HepG2 (cell line): Measurements from ENCODE around the gene MYO1E. TPM values are rescaled to one million over a fixed set of nuclear protein-coding genes. Genes with fewer than 3 reads are reported as not detected.

Source experiments
- ATAC-seq: fragments of 200-7000 bp; cut with Tn5 transposase; 3 replicates; pipeline ENCODE4 v1.9.1; 2020; ENCODE audit warnings: mild to moderate bottlenecking, moderate library complexity
- BruUV-seq: library from RNA; stranded (reverse); fragments of 400-500 nt; replicated peaks from 2 replicates; lab custom pipeline; 2021; lab: Mats Ljungman, UMichigan
- CTCF ChIA-PET: fragments of 300-600 bp; formaldehyde crosslinking; extraction: SDS; loops from one replicate; lab custom pipeline; 2021; ENCODE audit warnings: low total read pairs, inconsistent platforms, low intra/inter-chr PET ratio; lab: Yijun Ruan, JAX
- POLR2A ChIA-PET: fragments of 350-600 bp; sonication (Branson Sonifier 250); formaldehyde crosslinking; loops from one replicate; lab custom pipeline; 2020; ENCODE audit warnings: antibody characterized with exemption, inconsistent platforms; lab: Yijun Ruan, JAX
- DNase-seq: peaks from one replicate; pipeline ENCODE4 v3.0.0-alpha.2; 2015; ENCODE audit warnings: low spot score
- FAIRE-seq: peaks from 3 replicates; lab custom pipeline; 2011; peaks lifted over from hg19 to GRCh38; lab: Jason Lieb, UNC
- H2AFZ ChIP-seq: one replicate; pipeline ENCODE4 v1.6.1; 2011; ENCODE audit warnings: low read length, inconsistent platforms
- H3K27ac ChIP-seq: fragments of 300-600 bp; 3 replicates; pipeline ENCODE4 v1.8.0; 2011; ENCODE audit warnings: mixed run types, mild to moderate bottlenecking, mixed read lengths, low read length, inconsistent platforms; ENCODE audit not compliant: insufficient read depth; ENCODE audit errors: extremely low read length
- H3K27me3 ChIP-seq, 2 experiments: fragments of 200-600 bp in 1 of 2; 2 replicates in 1 of 2; 3 replicates in 1 of 2; pipeline versions ENCODE4 v1.6.0 to v1.8.0; 2011; ENCODE audit warnings: low read length in 2 of 2, mild to moderate bottlenecking in 2 of 2, moderate library complexity in 2 of 2, inconsistent platforms in 1 of 2; ENCODE audit not compliant: insufficient read depth in 2 of 2, control insufficient read depth in 1 of 2
- H3K36me3 ChIP-seq, 2 experiments: fragments of 200-600 bp in 1 of 2; replicated peaks in 1 of 2; 2 replicates in 1 of 2; 3 replicates in 1 of 2; pipeline versions ENCODE4 v1.5.1 to v1.8.0; 2011; ENCODE audit warnings: low read length in 2 of 2, inconsistent platforms in 1 of 2; ENCODE audit not compliant: insufficient read depth in 2 of 2, control insufficient read depth in 1 of 2
- H3K4me1 ChIP-seq: 2 replicates; pipeline ENCODE4 v1.5.1; 2012; ENCODE audit warnings: low read length, inconsistent platforms; ENCODE audit not compliant: insufficient read depth
- H3K4me2 ChIP-seq: 2 replicates; pipeline ENCODE4 v1.6.0; 2011; ENCODE audit warnings: low read depth, low read length, inconsistent platforms
- H3K4me3 ChIP-seq, 3 experiments: fragments of 200-600 bp in 1 of 3; sonication (generic), shearing (Covaris generic) in 1 of 3; replicated peaks in 1 of 3; 2 replicates each; pipeline ENCODE4 v1.5.1; 2011 to 2016; ENCODE audit warnings: low read length in 3 of 3, inconsistent platforms in 2 of 3, low read depth in 2 of 3, mild to moderate bottlenecking in 2 of 3, control low read depth in 1 of 3, mixed read lengths in 1 of 3; ENCODE audit not compliant: insufficient read depth in 1 of 3
- H3K79me2 ChIP-seq: one replicate; pipeline ENCODE4 v1.6.1; 2011; ENCODE audit warnings: low read length, inconsistent platforms; ENCODE audit not compliant: insufficient read depth
- H3K9ac ChIP-seq: 2 replicates; pipeline ENCODE4 v1.6.0; 2011; ENCODE audit warnings: mild to moderate bottlenecking, low read depth, low read length, inconsistent platforms; ENCODE audit not compliant: insufficient read depth
- H3K9me3 ChIP-seq: 2 replicates; pipeline ENCODE4 v1.5.1; 2012; ENCODE audit warnings: mild to moderate bottlenecking, low read length
- H4K20me1 ChIP-seq: 2 replicates; pipeline ENCODE4 v1.6.0; 2011; ENCODE audit warnings: inconsistent platforms, mild to moderate bottlenecking, low read length, moderate library complexity; ENCODE audit not compliant: insufficient read depth
- NFAT5 ChIP-seq: sonication (generic); formaldehyde crosslinking; IDR thresholded peaks from 2 replicates; pipeline ENCODE4 v1.4.0; 2020; ENCODE audit warnings: missing genetic modification reagents
- ZBTB33 ChIP-seq: sonication (generic); formaldehyde crosslinking; IDR thresholded peaks from 2 replicates; pipeline ENCODE4 v1.4.0; 2020; ENCODE audit warnings: missing genetic modification reagents
- ZNF768 ChIP-seq: sonication (generic); formaldehyde crosslinking; IDR thresholded peaks from 2 replicates; pipeline ENCODE4 v1.4.0; 2020; ENCODE audit warnings: missing genetic modification reagents
- WGBS: methylation state at CpG from one replicate; pipeline ENCODE4 v1.1.6; 2017; ENCODE audit warnings: low lambda C conversion rate; 5-methylcytosine and 5-hydroxymethylcytosine counted together
- in situ Hi-C: cut with HindIII; loops from 2 replicates; pipeline ENCODE4 v1.10.0; 2017; ENCODE audit warnings: low pct_unique_long_range_greater_than_20kb; ENCODE audit not compliant: extremely low pct_ligation_motif_present
- intact Hi-C: fragments of 100-400 bp; cut with micrococcal nuclease; formaldehyde crosslinking; loops from one replicate; pipeline ENCODE4 v1.10.0; 2022; ENCODE audit not compliant: unreplicated experiment
- polyA plus RNA-seq, 8 experiments: library from polyadenylated mRNA; depleted of rRNA in 3 of 8; stranded (reverse) in 7 of 8; unstranded in 1 of 8; fragments of >200 nt; fragmentation: Illumina TruSeq in 4 of 8; extraction: Trizol in 4 of 8; gene quantifications; 2 replicates each; pipeline versions ENCODE4 v1.2.1 to v1.2.3, GENCODE V29; 2011 to 2016; ENCODE audit warnings: low read depth in 4 of 8, missing spikeins in 1 of 8, mixed read lengths in 1 of 8; ENCODE audit not compliant: insufficient read depth in 1 of 8
- total RNA-seq, 5 experiments: library from RNA; depleted of rRNA; stranded (reverse); fragments of >200 nt; fragmentation: Illumina TruSeq; extraction: Trizol; gene quantifications; 2 replicates each; pipeline ENCODE4 v1.2.3, GENCODE V29; 2016; ENCODE audit warnings: low read depth in 1 of 5

The MYO1E gene
- total and polyA plus RNA-seq, 2 of the 13 experiments (the other 11 are each of a cell fraction or from before 2014, with no cell fraction given), result 15.7 to 25.1 TPM

GRCh38 chr15:59346951-59347350 is 25.7 kb downstream of the MYO1E start:
- ATAC-seq, result no peak
- in situ Hi-C loops, result no loop called here

More at GRCh38 chr15:59346951-59347350, 25.7 kb downstream of the MYO1E start:
- 91% methylated on average over 8 of the region's 12 CpGs for WGBS
- Histone ChIP-seq H4K20me1 (no peaks in the 10 kb centered on the region), H3K4me3 (no peak overlapping the region), H3K4me2 (no peak overlapping the region), H3K9me3 (no peaks in the 10 kb centered on the region), H3K27me3 (no peaks in the 10 kb centered on the region), H2AFZ (no peak overlapping the region), H3K9ac (no peak overlapping the region), H3K79me2 (peaks cover 4% of the 10 kb centered on the region), H3K27ac (no peak overlapping the region), H3K36me3 (no peaks in the 10 kb centered on the region), H3K4me1 (0 out of 2 replicates have a peak, but pooled peaks cover 7% of the 10 kb centered on the region)
- POLR2A ChIA-PET, result no interaction called here
- CTCF ChIA-PET, result no interaction called here
- no peak for TF ChIP-seq NFAT5 (CRISPR knock-in tag)
- TF ChIP-seq ZBTB33 (CRISPR knock-in tag), result peak; percentile 83
- TF ChIP-seq ZNF768 (CRISPR knock-in tag), result peak; percentile 54; the same call in 1 of the 2 replicates
- no TSS peak for BruUV-seq
- intact Hi-C loops, result no loop called here
- DNase-seq (no peak), FAIRE-seq (no peak)
